C4-2B (cell line): Measurements from ENCODE around the gene SH2D7.

ENCODE experiments used
- CTCF ChIP-seq: fragments of 450-650 bp; conservative IDR thresholded peaks from 2 replicates; pipeline ENCODE4 v1.5.1; 2017; ENCODE audit warnings: mild to moderate bottlenecking
- ZFX ChIP-seq: fragments of 450-650 bp; IDR thresholded peaks from 2 replicates; pipeline ENCODE4 v1.6.1; 2017

- TF ChIP-seq CTCF: no peak
- TF ChIP-seq ZFX: no peak
Observed at GRCh38 chr15:78054518-78054917, 37.8 kb upstream of the SH2D7 start.
